Measurements from ENCODE around the gene HDAC10. TPM values are rescaled to one million over a fixed set of nuclear protein-coding genes. Genes with fewer than 3 reads are reported as not detected.
A peak's percentile ranks its signal among the peaks of the same experiment; 100 is the strongest.

Gene HDAC10
- 73.8 and 81.5 TPM in 2 replicates for total RNA-seq
- long read RNA-seq = 0 reads

- peak; percentile 76 for DNase-seq (ENCODE audit: low spot score, unreplicated experiment)
- peak within 1 kb of the TSS; percentile 78 for H3K4me3 Mint-ChIP-seq (ENCODE audit: low read depth)
- peaks cover 5% of the 10 kb centered on the region for H3K4me1 Mint-ChIP-seq (ENCODE audit: low read depth)
- no peak for TF ChIP-seq CTCF (IDR thresholded peaks at IDR 0.05; ENCODE audit: unreplicated experiment)
- peaks cover 1% of the 10 kb centered on the region for H3K36me3 Mint-ChIP-seq (ENCODE audit: insufficient read depth)
- peak within 1 kb of the TSS; percentile 49 for H3K27ac Mint-ChIP-seq
- no peaks in the 10 kb centered on the region for H3K27me3 Mint-ChIP-seq
- no peaks in the 10 kb centered on the region for H3K9me3 Mint-ChIP-seq (ENCODE audit: low read depth)
These were observed at the start of gene HDAC10 for GRCh38 chr22:50250555-50251476. Gene HDAC10 (minus strand): TSS chr22:50251265. CDS start chr22:50251032, 233 bp downstream.

- Mint-ChIP-seq H3K36me3 (ENCODE audit: insufficient read depth) (no peaks in the 10 kb centered on the region), H3K4me3 (ENCODE audit: low read depth) (no peak overlapping the region), H3K27me3 (no peaks in the 10 kb centered on the region), H3K4me1 (ENCODE audit: low read depth) (peaks cover 15% of the 10 kb centered on the region), H3K27ac (peak overlapping the region; percentile 10), H3K9me3 (ENCODE audit: low read depth) (no peaks in the 10 kb centered on the region)
- DNase-seq (ENCODE audit: low spot score, unreplicated experiment) = no peak
- no peak for TF ChIP-seq CTCF (IDR thresholded peaks at IDR 0.05; ENCODE audit: unreplicated experiment)
These were observed 49.7 kb upstream of the HDAC10 start for GRCh38 chr22:50300620-50301257.

- Mint-ChIP-seq H3K27ac (no peak overlapping the region), H3K27me3 (no peaks in the 10 kb centered on the region), H3K9me3 (ENCODE audit: low read depth) (no peaks in the 10 kb centered on the region), H3K4me3 (ENCODE audit: low read depth) (no peak overlapping the region), H3K4me1 (ENCODE audit: low read depth) (peaks cover 18% of the 10 kb centered on the region), H3K36me3 (ENCODE audit: insufficient read depth) (no peaks in the 10 kb centered on the region)
- TF ChIP-seq CTCF (IDR thresholded peaks at IDR 0.05; ENCODE audit: unreplicated experiment) = peak; percentile 8
- DNase-seq (ENCODE audit: low spot score, unreplicated experiment) = no peak
These were observed 48.9 kb upstream of the HDAC10 start for GRCh38 chr22:50299785-50300619.

- Mint-ChIP-seq H3K9me3 (ENCODE audit: low read depth) (no peaks in the 10 kb centered on the region), H3K27ac (no peak overlapping the region), H3K27me3 (no peaks in the 10 kb centered on the region), H3K4me3 (ENCODE audit: low read depth) (peak overlapping the region; percentile 29), H3K36me3 (ENCODE audit: insufficient read depth) (no peaks in the 10 kb centered on the region), H3K4me1 (ENCODE audit: low read depth) (peaks cover 16% of the 10 kb centered on the region)
- DNase-seq (ENCODE audit: low spot score, unreplicated experiment) = no peak
- TF ChIP-seq CTCF (IDR thresholded peaks at IDR 0.05; ENCODE audit: unreplicated experiment) = no peak
These were observed 48.1 kb upstream of the HDAC10 start for GRCh38 chr22:50298937-50299784.
